ENCODE data around the gene AKAP13. TPM values are rescaled to one million over a fixed set of nuclear protein-coding genes. Genes with fewer than 3 reads are reported as not detected.

The AKAP13 gene
- total RNA-seq, 4 donors from 2014 or later, result 105 to 167 (median 129) TPM

- no peak overlapping the region for H3K4me3 ChIP-seq (ENCODE audit: low read depth, poor library complexity, severe bottlenecking)
- WGBS, 2 donors, result 98% methylated on average over 4 of the region's 4 CpGs
- intact Hi-C loops (cut with DNase I; ENCODE audit: low total_unique reads), result no loop called here
- DNase-seq (ENCODE audit: low spot score in 2 of 2), result no peak
- no peak for TF ChIP-seq CTCF (IDR thresholded peaks at IDR 0.05)
- no peak for TF ChIP-seq POLR2A (IDR thresholded peaks at IDR 0.05)
Measured at GRCh38 chr15:85718981-85719380, 338.6 kb downstream of the AKAP13 start.

GRCh38 chr15:85722374-85723152 lies 342.2 kb downstream of the AKAP13 start:
- no peak for DNase-seq (ENCODE audit: low spot score in 2 of 2)
- TF ChIP-seq CTCF (IDR thresholded peaks at IDR 0.05), result no peak
- TF ChIP-seq POLR2A (IDR thresholded peaks at IDR 0.05), result no peak
- intact Hi-C loops (cut with DNase I; ENCODE audit: low total_unique reads), result no loop called here
- WGBS, 2 donors, result 36 to 74% methylated on average over 1 of the region's 1 CpG
- H3K4me3 ChIP-seq (ENCODE audit: low read depth, poor library complexity, severe bottlenecking), result no peak overlapping the region

- 52% methylated on average over 10 of the region's 10 CpGs for WGBS, 2 donors
- no peak for TF ChIP-seq POLR2A (IDR thresholded peaks at IDR 0.05)
- no peak for TF ChIP-seq CTCF (IDR thresholded peaks at IDR 0.05)
- intact Hi-C loops (cut with DNase I; ENCODE audit: low total_unique reads), result no loop called here
- H3K4me3 ChIP-seq (ENCODE audit: low read depth, poor library complexity, severe bottlenecking), result no peak overlapping the region
- DNase-seq (ENCODE audit: low spot score in 2 of 2), result no peak
Measured at GRCh38 chr15:85723960-85724945, 343.9 kb downstream of the AKAP13 start.

- 52 to 70% methylated on average over 3 of the region's 3 CpGs for WGBS, 2 donors
- no peak for TF ChIP-seq POLR2A (IDR thresholded peaks at IDR 0.05)
- TF ChIP-seq CTCF (IDR thresholded peaks at IDR 0.05), result no peak
- DNase-seq (ENCODE audit: low spot score in 2 of 2), result peak in 1 of 2 donors; percentile 59
- intact Hi-C loops (cut with DNase I; ENCODE audit: low total_unique reads), result no loop called here
- H3K4me3 ChIP-seq (ENCODE audit: low read depth, poor library complexity, severe bottlenecking), result no peak overlapping the region
Measured at GRCh38 chr15:85725019-85725418, 344.6 kb downstream of the AKAP13 start.

GRCh38 chr15:85725564-85725963 lies 345.2 kb downstream of the AKAP13 start:
- intact Hi-C loops (cut with DNase I; ENCODE audit: low total_unique reads), result no loop called here
- 80 to 83% methylated on average over 4 of the region's 4 CpGs for WGBS, 2 donors
- no peak for DNase-seq (ENCODE audit: low spot score in 2 of 2)
- no peak overlapping the region for H3K4me3 ChIP-seq (ENCODE audit: low read depth, poor library complexity, severe bottlenecking)
- TF ChIP-seq CTCF (IDR thresholded peaks at IDR 0.05), result no peak
- TF ChIP-seq POLR2A (IDR thresholded peaks at IDR 0.05), result no peak
